Activated CD4-positive, alpha-beta T cell treated with anti-CD3 and anti-CD28 coated beads, Interleukin-2, amount 50 U/mL, for 16 hours (primary cell): ENCODE data around the gene PNPLA7.
A peak's percentile ranks its signal among the peaks of the same experiment; 100 is the strongest.

ENCODE experiments used
- DNase-seq: peaks from one replicate; pipeline ENCODE4 v3.0.0-alpha.2; 2020

PNPLA7 gene

GRCh38 chr9:137446851-137447471 is 103.2 kb downstream of the PNPLA7 start:
- DNase-seq = no peak

- DNase-seq = no peak
Measured at GRCh38 chr9:137445930-137446431, 104.2 kb downstream of the PNPLA7 start.

- peak; percentile 89 for DNase-seq
Measured at GRCh38 chr9:137445275-137445807, 104.9 kb downstream of the PNPLA7 start.

GRCh38 chr9:137444106-137444790 is 106.0 kb downstream of the PNPLA7 start:
- DNase-seq = no peak

GRCh38 chr9:137441935-137442321 is 108.3 kb downstream of the PNPLA7 start:
- no peak for DNase-seq

GRCh38 chr9:137441289-137441934 is 108.8 kb downstream of the PNPLA7 start, which contains the start of gene ENTPD8:
Gene ENTPD8, minus strand, starts transcription at chr9:137441357. Its CDS starts 3,072 bp downstream, at chr9:137438285.
- no peak for DNase-seq

DNA sequence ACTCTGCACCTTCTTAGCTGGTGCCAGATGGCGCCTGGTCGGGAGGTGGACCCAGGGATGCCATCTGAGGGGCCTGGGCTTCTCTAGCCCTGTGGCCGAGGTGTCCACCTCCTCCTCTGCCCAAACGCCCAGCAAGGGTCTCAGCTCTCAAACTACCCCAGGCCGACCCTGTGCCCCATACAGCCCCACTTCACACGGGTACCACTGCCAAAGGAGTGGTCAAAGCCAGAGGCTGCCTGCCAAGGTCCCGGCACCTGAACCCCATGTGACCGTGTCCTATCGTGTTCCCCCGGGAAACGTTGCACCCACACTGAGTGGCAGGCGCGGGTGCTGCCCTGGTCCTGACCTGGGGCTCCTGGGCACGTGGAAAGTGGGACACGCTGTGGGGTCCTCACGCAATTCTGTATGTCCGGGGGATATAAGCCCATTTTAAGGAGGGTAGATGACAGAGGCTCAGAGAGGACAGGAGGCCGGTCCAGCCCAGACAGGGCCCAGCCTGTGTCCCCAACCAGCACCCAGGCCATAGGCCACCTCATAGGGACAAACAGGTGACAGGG is 111.0 kb downstream of the PNPLA7 start:
- DNase-seq = no peak

GRCh38 chr9:137438591-137439157 is 111.5 kb downstream of the PNPLA7 start:
- DNase-seq = no peak

DNA sequence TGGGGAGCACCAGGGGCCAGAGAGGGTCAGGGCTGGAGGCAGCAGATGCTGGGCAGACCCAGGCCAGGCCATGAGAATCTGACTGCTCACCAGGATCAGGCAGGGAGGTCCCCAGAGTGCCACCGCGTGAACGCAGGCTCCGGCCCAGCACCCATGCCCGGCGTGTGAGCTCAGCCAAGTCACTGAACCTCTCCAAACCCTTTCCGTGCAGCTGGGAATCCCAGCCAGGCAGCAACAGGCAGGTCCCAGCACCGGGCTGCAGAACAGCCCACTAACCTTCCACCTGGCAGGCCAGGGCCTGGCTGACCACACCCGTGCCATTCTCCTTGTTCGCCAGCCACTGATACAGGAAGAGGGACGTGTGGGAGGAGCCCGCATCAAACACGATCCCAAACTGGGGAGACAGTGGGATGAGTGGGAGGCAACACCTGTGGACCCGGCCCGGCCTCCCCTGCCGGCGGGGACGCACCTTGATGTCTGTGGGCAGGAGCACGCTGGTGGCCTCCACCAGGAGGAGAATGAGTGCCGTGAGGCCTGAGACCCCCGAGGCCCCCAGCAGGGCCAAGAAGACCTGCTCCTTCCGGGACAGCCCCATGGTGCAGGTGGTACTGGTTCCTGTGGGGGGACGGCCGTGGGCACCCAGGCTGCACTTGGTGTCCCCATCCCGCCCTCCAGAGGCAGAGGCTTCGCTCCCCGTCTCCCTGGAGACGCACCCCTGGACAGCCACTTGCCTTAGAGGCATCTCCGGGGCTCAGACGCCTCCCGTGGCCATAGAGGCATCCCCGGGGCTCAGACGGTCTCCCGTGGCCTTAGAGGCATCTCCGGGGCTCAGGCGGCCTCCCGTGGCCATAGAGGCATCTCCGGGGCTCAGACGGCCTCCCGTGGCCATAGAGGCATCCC is 112.3 kb downstream of the PNPLA7 start:
- no peak for DNase-seq

- DNase-seq = no peak
Measured at GRCh38 chr9:137436761-137437600, 113.2 kb downstream of the PNPLA7 start.

GRCh38 chr9:137435980-137436760 is 114.0 kb downstream of the PNPLA7 start:
- DNase-seq = no peak

GRCh38 chr9:137435381-137435891 is 114.8 kb downstream of the PNPLA7 start:
- DNase-seq = no peak

GRCh38 chr9:137434498-137435380 is 115.5 kb downstream of the PNPLA7 start:
- no peak for DNase-seq

GRCh38 chr9:137433916-137434431 is 116.2 kb downstream of the PNPLA7 start:
- DNase-seq = no peak

DNA sequence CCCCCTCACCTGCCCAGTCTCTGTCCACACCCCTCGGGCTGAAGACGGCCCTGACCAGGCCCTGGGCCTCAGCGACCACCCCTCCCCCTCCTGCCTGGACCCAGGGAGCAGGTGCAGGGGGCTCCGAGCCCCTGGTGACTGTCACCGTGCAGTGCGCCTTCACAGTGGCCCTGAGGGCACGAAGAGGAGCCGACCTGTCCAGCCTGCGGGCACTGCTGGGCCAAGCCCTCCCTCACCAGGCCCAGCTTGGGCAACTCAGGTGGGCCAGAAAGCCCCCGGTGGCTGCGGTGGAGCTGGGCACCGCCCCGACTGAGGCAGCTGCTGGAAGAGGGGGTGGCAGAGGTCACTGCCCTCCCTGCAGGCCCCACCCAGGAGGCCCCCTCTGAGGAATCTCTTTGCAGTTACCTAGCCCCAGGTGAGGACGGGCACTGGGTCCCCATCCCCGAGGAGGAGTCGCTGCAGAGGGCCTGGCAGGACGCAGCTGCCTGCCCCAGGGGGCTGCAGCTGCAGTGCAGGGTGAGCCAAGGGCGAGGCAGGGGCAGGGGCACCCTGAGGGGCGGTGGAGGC is 116.8 kb downstream of the PNPLA7 start:
- no peak for DNase-seq

DNA sequence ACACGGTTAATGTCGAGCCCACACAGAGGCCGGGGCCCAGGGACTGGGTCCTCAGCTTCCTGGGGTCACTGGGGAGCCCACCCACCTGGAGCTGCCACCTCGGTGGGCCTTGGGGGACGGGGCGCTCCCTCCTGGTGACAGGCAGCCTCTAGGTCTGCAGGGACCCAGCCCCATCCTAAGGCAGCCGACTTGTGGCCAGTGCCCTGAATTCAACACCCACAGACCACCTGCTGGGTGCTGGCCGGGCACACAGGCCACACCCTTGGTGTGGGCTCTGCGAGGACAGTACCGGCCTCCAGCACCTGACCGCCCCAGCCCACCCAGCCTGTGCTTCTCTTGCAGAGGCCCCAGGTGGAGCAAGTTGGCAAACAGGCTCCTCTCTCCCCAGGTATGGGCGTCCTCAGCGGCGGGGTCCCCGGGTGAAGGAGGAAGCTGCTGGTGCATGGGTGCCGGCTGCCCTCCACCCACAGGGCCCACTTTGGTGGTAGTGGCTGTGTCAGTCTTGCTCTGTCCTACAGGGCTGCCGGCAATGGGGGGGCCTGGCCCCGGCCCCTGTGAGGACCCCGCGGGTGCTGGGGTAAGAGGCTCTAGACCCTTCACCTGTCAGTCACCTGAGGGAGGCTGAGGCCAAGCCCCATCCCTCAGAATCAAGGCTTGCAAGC is 117.4 kb downstream of the PNPLA7 start:
- DNase-seq = no peak

GRCh38 chr9:137431416-137431931 is 118.7 kb downstream of the PNPLA7 start:
- no peak for DNase-seq
